Keratinocyte (primary cell): ENCODE data around the gene PLP1. TPM values are rescaled to one million over a fixed set of nuclear protein-coding genes. Genes with fewer than 3 reads are reported as not detected.

Source experiments
- DNase-seq: peaks from one replicate; pipeline ENCODE4 v3.0.0-alpha.2; 2011; ENCODE audit warnings: low read depth, missing footprints, low spot score
- FAIRE-seq: peaks from 2 replicates; lab custom pipeline; 2011; peaks lifted over from hg19 to GRCh38; lab: Jason Lieb, UNC
- H2AFZ ChIP-seq: 2 replicates; pipeline ENCODE4 v1.6.0; 2012; ENCODE audit warnings: low read length, control low read depth, inconsistent platforms; ENCODE audit not compliant: control insufficient read depth
- H3K27ac ChIP-seq: 2 replicates; pipeline ENCODE4 v1.5.1; 2011; ENCODE audit warnings: low read length; ENCODE audit not compliant: control insufficient read depth, insufficient read depth
- H3K27me3 ChIP-seq: 3 replicates; pipeline ENCODE4 v1.6.0; 2011; ENCODE audit warnings: low read length; ENCODE audit not compliant: control insufficient read depth, insufficient read depth; ENCODE audit errors: extremely low read depth
- H3K36me3 ChIP-seq, 2 experiments: 2 replicates in 1 of 2; 3 replicates in 1 of 2; pipeline ENCODE4 v1.5.1; 2011; ENCODE audit warnings: low read length in 2 of 2, mild to moderate bottlenecking in 1 of 2; ENCODE audit not compliant: control insufficient read depth in 2 of 2, insufficient read depth in 2 of 2; ENCODE audit errors: extremely low read depth in 1 of 2
- H3K4me1 ChIP-seq: 3 replicates; pipeline ENCODE4 v1.5.1; 2011; ENCODE audit warnings: low read length; ENCODE audit not compliant: control insufficient read depth, insufficient read depth; ENCODE audit errors: extremely low read depth
- H3K4me2 ChIP-seq: 3 replicates; pipeline ENCODE4 v1.6.0; 2011; ENCODE audit warnings: low read depth, low read length; ENCODE audit not compliant: control insufficient read depth, insufficient read depth; ENCODE audit errors: extremely low read depth
- H3K4me3 ChIP-seq, 3 experiments: fragments of 200-600 bp in 1 of 3; sonication (generic) in 1 of 3; 2 replicates in 2 of 3; 3 replicates in 1 of 3; pipeline ENCODE4 v1.5.1; 2011 to 2016; ENCODE audit warnings: low read length in 3 of 3, mild to moderate bottlenecking in 3 of 3, control low read depth in 2 of 3, inconsistent platforms in 1 of 3, low read depth in 1 of 3, mixed read lengths in 1 of 3, mixed run types in 1 of 3, moderate library complexity in 1 of 3; ENCODE audit not compliant: control insufficient read depth in 2 of 3, insufficient read depth in 2 of 3; ENCODE audit errors: extremely low read depth in 1 of 3
- H3K79me2 ChIP-seq: 2 replicates; pipeline ENCODE4 v1.6.0; 2012; ENCODE audit warnings: low read length; ENCODE audit not compliant: control insufficient read depth, insufficient read depth
- H3K9ac ChIP-seq: 3 replicates; pipeline ENCODE4 v1.6.0; 2011; ENCODE audit warnings: low read length; ENCODE audit not compliant: control insufficient read depth, insufficient read depth; ENCODE audit errors: extremely low read depth
- H3K9me1 ChIP-seq: 3 replicates; pipeline ENCODE4 v1.6.0; 2011; ENCODE audit warnings: low read length; ENCODE audit not compliant: control insufficient read depth, insufficient read depth; ENCODE audit errors: extremely low read depth
- H3K9me3 ChIP-seq: 2 replicates; pipeline ENCODE4 v1.5.1; 2012; ENCODE audit warnings: low read depth, low read length; ENCODE audit not compliant: control insufficient read depth
- H4K20me1 ChIP-seq: 3 replicates; pipeline ENCODE4 v1.6.0; 2011; ENCODE audit warnings: low read length; ENCODE audit not compliant: control insufficient read depth, insufficient read depth; ENCODE audit errors: extremely low read depth
- EZH2 ChIP-seq: IDR thresholded peaks from one replicate; pipeline ENCODE4 v1.6.1; 2012; ENCODE audit warnings: inconsistent platforms, mild to moderate bottlenecking, low read length, moderate library complexity
- dilution Hi-C: fragments of 300-500 bp; cut with MboI; formaldehyde crosslinking; loops from one replicate; pipeline ENCODE4 v1.7.0; 2020; ENCODE audit warnings: low sequenced_read_pairs; ENCODE audit not compliant: extremely low pct_ligation_motif_present
- polyA plus RNA-seq, 5 experiments: library from polyadenylated mRNA; depleted of rRNA in 3 of 5; stranded (reverse) in 3 of 5; stranded (forward) in 1 of 5; unstranded in 1 of 5; fragments of >200 nt; gene quantifications; 1 replicate in 1 of 5; 2 replicates in 3 of 5; 3 replicates in 1 of 5; pipeline versions ENCODE4 v1.2.1 to v1.2.3, GENCODE V29; 2011 to 2012; ENCODE audit warnings: missing spikeins in 2 of 5, low read depth in 1 of 5, low replicate concordance in 1 of 5
- TF ChIP-seq, protein P1 (sequence below), 3 experiments: IDR thresholded peaks in 1 of 3; conservative IDR thresholded peaks in 1 of 3; optimal IDR thresholded peaks in 1 of 3; 2 replicates in 2 of 3; 3 replicates in 1 of 3; pipeline versions ENCODE3 to v1.5.1; 2011; ENCODE audit warnings: low read length in 3 of 3, mild to moderate bottlenecking in 3 of 3, moderate library complexity in 2 of 3, control low read depth in 1 of 3, inconsistent platforms in 1 of 3; ENCODE audit not compliant: insufficient read depth in 2 of 3; ENCODE audit errors: extremely low read depth in 1 of 3

PLP1 gene
- polyA plus RNA-seq, 1 donor (not counting 4 experiments of a cell fraction or from before 2014, with no cell fraction given): not detected

DNA sequence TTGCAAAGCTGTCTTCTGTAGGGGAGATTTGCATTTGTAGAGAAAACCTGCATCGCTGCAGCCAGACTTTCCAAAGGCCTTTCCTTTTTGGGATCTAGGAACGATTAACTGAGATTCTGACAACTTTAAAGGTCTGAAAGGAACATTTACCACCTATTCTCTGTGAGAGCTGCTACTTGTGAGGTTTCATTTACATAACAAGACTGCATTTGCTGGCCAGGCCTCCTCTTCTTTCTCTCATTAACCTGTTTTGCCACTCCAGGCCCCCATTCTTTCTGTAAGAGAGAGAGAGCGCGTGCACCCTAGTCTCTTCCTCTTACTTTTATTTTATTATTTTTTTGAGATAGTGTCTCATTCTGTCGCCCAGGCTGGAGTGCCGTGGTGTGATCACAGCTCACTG, 34.3 kb upstream of the PLP1 start:
- Histone ChIP-seq H3K79me2 (no peaks in the 10 kb centered on the region), H4K20me1 (no peaks in the 10 kb centered on the region), H3K4me3 (no peak overlapping the region), H2AFZ (no peak overlapping the region), H3K4me2 (no peak overlapping the region), H3K4me1 (no peaks in the 10 kb centered on the region), H3K36me3 (no peaks in the 10 kb centered on the region), H3K9me3 (no peaks in the 10 kb centered on the region), H3K9me1 (no peaks in the 10 kb centered on the region), H3K27ac (no peak overlapping the region), H3K9ac (no peak overlapping the region), H3K27me3 (peaks cover 5% of the 10 kb centered on the region)
- FAIRE-seq (no peak), DNase-seq (no peak)
- dilution Hi-C loops: no loop called here
- TF ChIP-seq, protein P1, sequence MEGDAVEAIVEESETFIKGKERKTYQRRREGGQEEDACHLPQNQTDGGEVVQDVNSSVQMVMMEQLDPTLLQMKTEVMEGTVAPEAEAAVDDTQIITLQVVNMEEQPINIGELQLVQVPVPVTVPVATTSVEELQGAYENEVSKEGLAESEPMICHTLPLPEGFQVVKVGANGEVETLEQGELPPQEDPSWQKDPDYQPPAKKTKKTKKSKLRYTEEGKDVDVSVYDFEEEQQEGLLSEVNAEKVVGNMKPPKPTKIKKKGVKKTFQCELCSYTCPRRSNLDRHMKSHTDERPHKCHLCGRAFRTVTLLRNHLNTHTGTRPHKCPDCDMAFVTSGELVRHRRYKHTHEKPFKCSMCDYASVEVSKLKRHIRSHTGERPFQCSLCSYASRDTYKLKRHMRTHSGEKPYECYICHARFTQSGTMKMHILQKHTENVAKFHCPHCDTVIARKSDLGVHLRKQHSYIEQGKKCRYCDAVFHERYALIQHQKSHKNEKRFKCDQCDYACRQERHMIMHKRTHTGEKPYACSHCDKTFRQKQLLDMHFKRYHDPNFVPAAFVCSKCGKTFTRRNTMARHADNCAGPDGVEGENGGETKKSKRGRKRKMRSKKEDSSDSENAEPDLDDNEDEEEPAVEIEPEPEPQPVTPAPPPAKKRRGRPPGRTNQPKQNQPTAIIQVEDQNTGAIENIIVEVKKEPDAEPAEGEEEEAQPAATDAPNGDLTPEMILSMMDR (optimal IDR thresholded peaks at IDR 0.05 in 1 of 3, IDR thresholded peaks at IDR 0.05 in 1 of 3, conservative IDR thresholded peaks at IDR 0.05 in 1 of 3; ENCODE audit: extremely low read depth in 1 of 3, insufficient read depth in 2 of 3, low read length in 3 of 3): no peak
- TF ChIP-seq EZH2: no peak

- Histone ChIP-seq H3K27me3 (peaks cover 11% of the 10 kb centered on the region), H3K36me3 (no peaks in the 10 kb centered on the region), H3K27ac (no peak overlapping the region), H2AFZ (no peak overlapping the region), H3K4me3 (no peak overlapping the region), H3K9ac (no peak overlapping the region), H4K20me1 (no peaks in the 10 kb centered on the region), H3K4me1 (no peaks in the 10 kb centered on the region), H3K9me3 (no peaks in the 10 kb centered on the region), H3K79me2 (no peaks in the 10 kb centered on the region), H3K9me1 (no peaks in the 10 kb centered on the region), H3K4me2 (no peak overlapping the region)
- no peak for TF ChIP-seq EZH2
- TF ChIP-seq, protein P1 (optimal IDR thresholded peaks at IDR 0.05 in 1 of 3, IDR thresholded peaks at IDR 0.05 in 1 of 3, conservative IDR thresholded peaks at IDR 0.05 in 1 of 3; ENCODE audit: extremely low read depth in 1 of 3, insufficient read depth in 2 of 3, low read length in 3 of 3): no peak
- FAIRE-seq: no peak
- dilution Hi-C loops: no loop called here
- DNase-seq: no peak
Observed at GRCh38 chrX:103747163-103747562, 29.5 kb upstream of the PLP1 start.
